ENCODE results near the gene DGKI. TPM values are rescaled to one million over a fixed set of nuclear protein-coding genes. Genes with fewer than 3 reads are reported as not detected.

The DGKI gene
- total and polyA plus RNA-seq, 2 of the 13 experiments (the other 11 are each of a cell fraction or from before 2014, with no cell fraction given), result 0.09 to 0.17 TPM

DNA sequence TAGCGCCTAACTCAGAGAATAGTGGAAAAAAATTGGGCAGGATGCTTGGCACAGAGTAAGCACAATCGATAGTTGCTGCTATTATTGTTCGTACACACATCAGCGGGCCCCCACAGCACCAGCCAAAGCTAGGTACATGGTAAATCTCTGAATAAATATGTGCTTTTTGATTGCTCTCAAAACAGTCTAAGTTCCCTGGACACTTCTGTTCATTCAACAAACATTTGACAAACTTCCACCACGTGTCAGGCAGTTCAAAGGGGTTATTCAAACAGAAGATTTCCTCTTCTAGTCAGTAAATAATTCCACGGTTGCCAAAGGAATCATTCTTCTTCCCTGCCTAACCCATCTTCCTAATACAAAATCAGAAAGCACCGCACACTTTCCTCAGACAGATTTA lies 150.8 kb downstream of the DGKI start (continued):
- TF ChIP-seq, protein P1, sequence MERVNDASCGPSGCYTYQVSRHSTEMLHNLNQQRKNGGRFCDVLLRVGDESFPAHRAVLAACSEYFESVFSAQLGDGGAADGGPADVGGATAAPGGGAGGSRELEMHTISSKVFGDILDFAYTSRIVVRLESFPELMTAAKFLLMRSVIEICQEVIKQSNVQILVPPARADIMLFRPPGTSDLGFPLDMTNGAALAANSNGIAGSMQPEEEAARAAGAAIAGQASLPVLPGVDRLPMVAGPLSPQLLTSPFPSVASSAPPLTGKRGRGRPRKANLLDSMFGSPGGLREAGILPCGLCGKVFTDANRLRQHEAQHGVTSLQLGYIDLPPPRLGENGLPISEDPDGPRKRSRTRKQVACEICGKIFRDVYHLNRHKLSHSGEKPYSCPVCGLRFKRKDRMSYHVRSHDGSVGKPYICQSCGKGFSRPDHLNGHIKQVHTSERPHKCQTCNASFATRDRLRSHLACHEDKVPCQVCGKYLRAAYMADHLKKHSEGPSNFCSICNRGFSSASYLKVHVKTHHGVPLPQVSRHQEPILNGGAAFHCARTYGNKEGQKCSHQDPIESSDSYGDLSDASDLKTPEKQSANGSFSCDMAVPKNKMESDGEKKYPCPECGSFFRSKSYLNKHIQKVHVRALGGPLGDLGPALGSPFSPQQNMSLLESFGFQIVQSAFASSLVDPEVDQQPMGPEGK (CRISPR knock-in tag; IDR thresholded peaks at IDR 0.05), result peak; percentile 91
- TF ChIP-seq NFE2L1 (CRISPR knock-in tag; IDR thresholded peaks at IDR 0.05; ENCODE audit: borderline replicate concordance) (no peak), POLR2AphosphoS5 (IDR thresholded peaks at IDR 0.05; ENCODE audit: low read depth, low read length) (no peak), ZNF331 (CRISPR knock-in tag; IDR thresholded peaks at IDR 0.05) (peak; percentile 70), ZNF850 (CRISPR knock-in tag; conservative IDR thresholded peaks at IDR 0.05) (no peak), ZFYVE20 (CRISPR knock-in tag; IDR thresholded peaks at IDR 0.05; ENCODE audit: borderline replicate concordance, low read depth) (no peak), RARA (CRISPR knock-in tag; IDR thresholded peaks at IDR 0.05) (peak; percentile 92), ZNF441 (CRISPR knock-in tag; IDR thresholded peaks at IDR 0.05; ENCODE audit: borderline replicate concordance) (0 out of 2 replicates have a peak, but pooled peaks have one; percentile 32), ZNF121 (CRISPR knock-in tag; IDR thresholded peaks at IDR 0.05) (peak; percentile 51; the same call in 1 of the 2 replicates), ZNF180 (CRISPR knock-in tag; IDR thresholded peaks at IDR 0.05; ENCODE audit: borderline replicate concordance, low read depth) (no peak), DMAP1 (CRISPR knock-in tag; IDR thresholded peaks at IDR 0.05) (0 out of 2 replicates have a peak, but pooled peaks have one; percentile 25), FOSL2 (CRISPR knock-in tag; IDR thresholded peaks at IDR 0.05) (peak; percentile 53), ZNF766 (CRISPR knock-in tag; IDR thresholded peaks at IDR 0.05; ENCODE audit: borderline replicate concordance) (0 out of 2 replicates have a peak, but pooled peaks have one; percentile 42), NR2F6 (IDR thresholded peaks at IDR 0.05) (peak; percentile 95), NR2F6 (CRISPR knock-in tag; IDR thresholded peaks at IDR 0.05) (peak; percentile 92), PHF5A (CRISPR knock-in tag; IDR thresholded peaks at IDR 0.05; ENCODE audit: low read depth, unreplicated experiment) (peak; percentile 44)
- TF ChIP-seq, protein P2, sequence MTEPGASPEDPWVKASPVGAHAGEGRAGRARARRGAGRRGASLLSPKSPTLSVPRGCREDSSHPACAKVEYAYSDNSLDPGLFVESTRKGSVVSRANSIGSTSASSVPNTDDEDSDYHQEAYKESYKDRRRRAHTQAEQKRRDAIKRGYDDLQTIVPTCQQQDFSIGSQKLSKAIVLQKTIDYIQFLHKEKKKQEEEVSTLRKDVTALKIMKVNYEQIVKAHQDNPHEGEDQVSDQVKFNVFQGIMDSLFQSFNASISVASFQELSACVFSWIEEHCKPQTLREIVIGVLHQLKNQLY (CRISPR knock-in tag; IDR thresholded peaks at IDR 0.05), result peak; percentile 94
- TF ChIP-seq, protein P3, sequence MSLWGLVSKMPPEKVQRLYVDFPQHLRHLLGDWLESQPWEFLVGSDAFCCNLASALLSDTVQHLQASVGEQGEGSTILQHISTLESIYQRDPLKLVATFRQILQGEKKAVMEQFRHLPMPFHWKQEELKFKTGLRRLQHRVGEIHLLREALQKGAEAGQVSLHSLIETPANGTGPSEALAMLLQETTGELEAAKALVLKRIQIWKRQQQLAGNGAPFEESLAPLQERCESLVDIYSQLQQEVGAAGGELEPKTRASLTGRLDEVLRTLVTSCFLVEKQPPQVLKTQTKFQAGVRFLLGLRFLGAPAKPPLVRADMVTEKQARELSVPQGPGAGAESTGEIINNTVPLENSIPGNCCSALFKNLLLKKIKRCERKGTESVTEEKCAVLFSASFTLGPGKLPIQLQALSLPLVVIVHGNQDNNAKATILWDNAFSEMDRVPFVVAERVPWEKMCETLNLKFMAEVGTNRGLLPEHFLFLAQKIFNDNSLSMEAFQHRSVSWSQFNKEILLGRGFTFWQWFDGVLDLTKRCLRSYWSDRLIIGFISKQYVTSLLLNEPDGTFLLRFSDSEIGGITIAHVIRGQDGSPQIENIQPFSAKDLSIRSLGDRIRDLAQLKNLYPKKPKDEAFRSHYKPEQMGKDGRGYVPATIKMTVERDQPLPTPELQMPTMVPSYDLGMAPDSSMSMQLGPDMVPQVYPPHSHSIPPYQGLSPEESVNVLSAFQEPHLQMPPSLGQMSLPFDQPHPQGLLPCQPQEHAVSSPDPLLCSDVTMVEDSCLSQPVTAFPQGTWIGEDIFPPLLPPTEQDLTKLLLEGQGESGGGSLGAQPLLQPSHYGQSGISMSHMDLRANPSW (CRISPR knock-in tag; IDR thresholded peaks at IDR 0.05; ENCODE audit: borderline replicate concordance), result 0 out of 2 replicates have a peak, but pooled peaks have one; percentile 60
- TF ChIP-seq, protein P4, sequence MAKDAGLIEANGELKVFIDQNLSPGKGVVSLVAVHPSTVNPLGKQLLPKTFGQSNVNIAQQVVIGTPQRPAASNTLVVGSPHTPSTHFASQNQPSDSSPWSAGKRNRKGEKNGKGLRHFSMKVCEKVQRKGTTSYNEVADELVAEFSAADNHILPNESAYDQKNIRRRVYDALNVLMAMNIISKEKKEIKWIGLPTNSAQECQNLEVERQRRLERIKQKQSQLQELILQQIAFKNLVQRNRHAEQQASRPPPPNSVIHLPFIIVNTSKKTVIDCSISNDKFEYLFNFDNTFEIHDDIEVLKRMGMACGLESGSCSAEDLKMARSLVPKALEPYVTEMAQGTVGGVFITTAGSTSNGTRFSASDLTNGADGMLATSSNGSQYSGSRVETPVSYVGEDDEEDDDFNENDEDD (CRISPR knock-in tag; IDR thresholded peaks at IDR 0.05; ENCODE audit: borderline replicate concordance), result no peak
- TF ChIP-seq, protein P5, sequence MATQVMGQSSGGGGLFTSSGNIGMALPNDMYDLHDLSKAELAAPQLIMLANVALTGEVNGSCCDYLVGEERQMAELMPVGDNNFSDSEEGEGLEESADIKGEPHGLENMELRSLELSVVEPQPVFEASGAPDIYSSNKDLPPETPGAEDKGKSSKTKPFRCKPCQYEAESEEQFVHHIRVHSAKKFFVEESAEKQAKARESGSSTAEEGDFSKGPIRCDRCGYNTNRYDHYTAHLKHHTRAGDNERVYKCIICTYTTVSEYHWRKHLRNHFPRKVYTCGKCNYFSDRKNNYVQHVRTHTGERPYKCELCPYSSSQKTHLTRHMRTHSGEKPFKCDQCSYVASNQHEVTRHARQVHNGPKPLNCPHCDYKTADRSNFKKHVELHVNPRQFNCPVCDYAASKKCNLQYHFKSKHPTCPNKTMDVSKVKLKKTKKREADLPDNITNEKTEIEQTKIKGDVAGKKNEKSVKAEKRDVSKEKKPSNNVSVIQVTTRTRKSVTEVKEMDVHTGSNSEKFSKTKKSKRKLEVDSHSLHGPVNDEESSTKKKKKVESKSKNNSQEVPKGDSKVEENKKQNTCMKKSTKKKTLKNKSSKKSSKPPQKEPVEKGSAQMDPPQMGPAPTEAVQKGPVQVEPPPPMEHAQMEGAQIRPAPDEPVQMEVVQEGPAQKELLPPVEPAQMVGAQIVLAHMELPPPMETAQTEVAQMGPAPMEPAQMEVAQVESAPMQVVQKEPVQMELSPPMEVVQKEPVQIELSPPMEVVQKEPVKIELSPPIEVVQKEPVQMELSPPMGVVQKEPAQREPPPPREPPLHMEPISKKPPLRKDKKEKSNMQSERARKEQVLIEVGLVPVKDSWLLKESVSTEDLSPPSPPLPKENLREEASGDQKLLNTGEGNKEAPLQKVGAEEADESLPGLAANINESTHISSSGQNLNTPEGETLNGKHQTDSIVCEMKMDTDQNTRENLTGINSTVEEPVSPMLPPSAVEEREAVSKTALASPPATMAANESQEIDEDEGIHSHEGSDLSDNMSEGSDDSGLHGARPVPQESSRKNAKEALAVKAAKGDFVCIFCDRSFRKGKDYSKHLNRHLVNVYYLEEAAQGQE (IDR thresholded peaks at IDR 0.05; ENCODE audit: borderline replicate concordance in 1 of 2, low read depth in 1 of 2, low read length in 2 of 2), result peak in 1 of 2 experiments; percentile 80; a peak in 1 of 4 replicates
